Measurements from ENCODE around the gene PRPH2. TPM values are rescaled to one million over a fixed set of nuclear protein-coding genes. Genes with fewer than 3 reads are reported as not detected.

Gene PRPH2
- total and polyA plus RNA-seq, 10 of the 15 experiments (the other 5 are each of a cell fraction or from before 2014, with no cell fraction given): 0.08 TPM; not detected in 9

- Histone ChIP-seq H3K36me3 (ENCODE audit: control insufficient read depth in 2 of 2, insufficient read depth in 2 of 2, low read length in 1 of 2) (peaks cover 2 to 13% of the 10 kb centered on the region in 2 experiments), H3K4me1 (ENCODE audit: control insufficient read depth, insufficient read depth, low read length) (no peaks in the 10 kb centered on the region), H3K4me3 (no peak overlapping the region), H4K20me1 (ENCODE audit: control insufficient read depth, insufficient read depth) (no peaks in the 10 kb centered on the region), H2AFZ (ENCODE audit: control insufficient read depth, low read depth, low read length) (no peak overlapping the region), H3K27ac (ENCODE audit: control insufficient read depth, insufficient read depth) (no peak overlapping the region), H3K4me2 (ENCODE audit: control insufficient read depth, insufficient read depth) (no peak overlapping the region), H3K9ac (ENCODE audit: control insufficient read depth, insufficient read depth, low read length) (no peak overlapping the region), H3K27me3 (replicated peaks in 1 of 2; ENCODE audit: control insufficient read depth in 2 of 2, insufficient read depth in 2 of 2, low read length in 1 of 2) (no peaks in the 10 kb centered on the region), H3K9me3 (replicated peaks; ENCODE audit: control insufficient read depth, insufficient read depth, low read length) (no peaks in the 10 kb centered on the region), H3K79me2 (ENCODE audit: control insufficient read depth, insufficient read depth, low read length) (no peaks in the 10 kb centered on the region)
- intact Hi-C loops (cut with micrococcal nuclease; ENCODE audit: unreplicated experiment) (no loop called here), in situ Hi-C loops (cut with MboI) (no loop called here)
- WGBS (ENCODE audit: insufficient coverage, insufficient replicate concordance, low lambda C conversion rate, missing lambda C conversion rate): 91% methylated on average over 5 of the region's 5 CpGs
- ATAC-seq (no peak), DNase-seq (ENCODE audit: low read depth, low spot score) (no peak), FAIRE-seq (no peak)
- BruUV-seq (replicated peaks): no TSS peak
- ChIA-PET RAD21 (ENCODE audit: unreplicated experiment) (no interaction called here), CTCF (interaction anchor here (1.0 kb wide), 1 partner anchor 8 kb away, joined by 3 read pairs; no protein-coding TSS in a partner anchor), SMC1A (ENCODE audit: uncharacterized antibody, unreplicated experiment) (interaction anchor here (0.6 to 1.5 kb wide), 3 partner anchors 8 to 470 kb away, joined by 3 to 6 read pairs (median 4); no protein-coding TSS in a partner anchor), POLR2A (interaction anchor here (0.5 kb wide), 1 partner anchor 80 kb away, joined by 5 read pairs; no protein-coding TSS in a partner anchor)
- TF ChIP-seq STAT3 (IDR thresholded peaks at IDR 0.05; ENCODE audit: low read depth, low read length) (no peak), EZH2 (IDR thresholded peaks at IDR 0.05; ENCODE audit: borderline replicate concordance, control insufficient read depth, low read depth, low read length) (no peak), REST (IDR thresholded peaks at IDR 0.05; ENCODE audit: low read depth, low read length) (no peak), IKZF1 (conservative IDR thresholded peaks at IDR 0.05) (no peak), RAD51 (IDR thresholded peaks at IDR 0.05) (no peak), SUZ12 (IDR thresholded peaks at IDR 0.05; ENCODE audit: unreplicated experiment) (no peak), RBBP5 (conservative IDR thresholded peaks at IDR 0.05) (no peak), CHD1 (IDR thresholded peaks at IDR 0.05; ENCODE audit: low read depth, low read length) (no peak), GABPA (IDR thresholded peaks at IDR 0.05; ENCODE audit: low read depth) (no peak), STAT1 (conservative IDR thresholded peaks at IDR 0.05) (no peak), ZBTB11 (CRISPR knock-in tag; IDR thresholded peaks at IDR 0.05) (no peak), SKIL (IDR thresholded peaks at IDR 0.05; ENCODE audit: low read depth, poor library complexity, severe bottlenecking) (no peak), ZNF622 (IDR thresholded peaks at IDR 0.05) (no peak), NFXL1 (IDR thresholded peaks at IDR 0.05; ENCODE audit: borderline replicate concordance) (no peak), PML (IDR thresholded peaks at IDR 0.05; ENCODE audit: low read length) (no peak), RB1 (IDR thresholded peaks at IDR 0.05; ENCODE audit: borderline replicate concordance) (no peak), LARP7 (IDR thresholded peaks at IDR 0.05) (no peak), HCFC1 (IDR thresholded peaks at IDR 0.05; ENCODE audit: low read length) (no peak)
Measured at GRCh38 chr6:42653851-42654250, 68.5 kb downstream of the PRPH2 start.

Data from GM12878 (cell line).